ENCODE measurements around the gene RNF180. TPM values are rescaled to one million over a fixed set of nuclear protein-coding genes. Genes with fewer than 3 reads are reported as not detected.
A peak's percentile ranks its signal among the peaks of the same experiment; 100 is the strongest.

RNF180 gene
- total and polyA plus RNA-seq, 10 of the 15 experiments (the other 5 are each of a cell fraction or from before 2014, with no cell fraction given): 0.16 to 1.2 (median 0.73) TPM

GRCh38 chr5:64161420-64161819, 4.2 kb upstream of the RNF180 start (continued):
- TF ChIP-seq JUNB (IDR thresholded peaks at IDR 0.05) (no peak), PAX8 (IDR thresholded peaks at IDR 0.05) (no peak), IKZF1 (conservative IDR thresholded peaks at IDR 0.05) (peak; percentile 15; the same call in 1 of the 2 replicates), PAX5 (IDR thresholded peaks at IDR 0.05; ENCODE audit: borderline replicate concordance, low read depth, low read length) (no peak), TARDBP (IDR thresholded peaks at IDR 0.05; ENCODE audit: borderline replicate concordance) (no peak), EGR1 (IDR thresholded peaks at IDR 0.05; ENCODE audit: borderline replicate concordance in 1 of 2, low read depth in 2 of 2, low read length in 2 of 2) (no peak), NR2C1 (IDR thresholded peaks at IDR 0.05) (no peak), EZH2 (IDR thresholded peaks at IDR 0.05; ENCODE audit: borderline replicate concordance, control insufficient read depth, low read depth, low read length) (no peak), PKNOX1 (IDR thresholded peaks at IDR 0.05) (no peak), ATF3 (IDR thresholded peaks at IDR 0.05; ENCODE audit: borderline replicate concordance, extremely low read depth, low read depth, low read length) (no peak), RAD51 (IDR thresholded peaks at IDR 0.05) (no peak), POLR2AphosphoS5 (IDR thresholded peaks at IDR 0.05; ENCODE audit: low read length) (no peak), ZBTB33 (IDR thresholded peaks at IDR 0.05) (no peak), FOXM1 (IDR thresholded peaks at IDR 0.05; ENCODE audit: low read depth, low read length) (no peak), SRF (IDR thresholded peaks at IDR 0.05; ENCODE audit: low read depth in 2 of 2, low read length in 2 of 2) (no peak), IKZF2 (IDR thresholded peaks at IDR 0.05) (peak; percentile 10 to 25; a peak in 1 of 4 replicates), SREBF1 (IDR thresholded peaks at IDR 0.05; ENCODE audit: low read length) (no peak), SIX5 (IDR thresholded peaks at IDR 0.05; ENCODE audit: low read depth, low read length, severe bottlenecking) (no peak), ZNF687 (IDR thresholded peaks at IDR 0.05) (no peak), CEBPB (IDR thresholded peaks at IDR 0.05; ENCODE audit: borderline replicate concordance in 1 of 2, low read depth in 2 of 2, low read length in 2 of 2) (no peak), NBN (IDR thresholded peaks at IDR 0.05) (0 out of 2 replicates have a peak, but pooled peaks have one; percentile 37)
- TF ChIP-seq, protein P1, sequence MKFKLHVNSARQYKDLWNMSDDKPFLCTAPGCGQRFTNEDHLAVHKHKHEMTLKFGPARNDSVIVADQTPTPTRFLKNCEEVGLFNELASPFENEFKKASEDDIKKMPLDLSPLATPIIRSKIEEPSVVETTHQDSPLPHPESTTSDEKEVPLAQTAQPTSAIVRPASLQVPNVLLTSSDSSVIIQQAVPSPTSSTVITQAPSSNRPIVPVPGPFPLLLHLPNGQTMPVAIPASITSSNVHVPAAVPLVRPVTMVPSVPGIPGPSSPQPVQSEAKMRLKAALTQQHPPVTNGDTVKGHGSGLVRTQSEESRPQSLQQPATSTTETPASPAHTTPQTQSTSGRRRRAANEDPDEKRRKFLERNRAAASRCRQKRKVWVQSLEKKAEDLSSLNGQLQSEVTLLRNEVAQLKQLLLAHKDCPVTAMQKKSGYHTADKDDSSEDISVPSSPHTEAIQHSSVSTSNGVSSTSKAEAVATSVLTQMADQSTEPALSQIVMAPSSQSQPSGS (IDR thresholded peaks at IDR 0.05; ENCODE audit: low read length): no peak
